ENCODE measurements around the gene RAVER2. TPM values are rescaled to one million over a fixed set of nuclear protein-coding genes. Genes with fewer than 3 reads are reported as not detected.
"Not testable (repeated sequence)": the region's sequence is repeated elsewhere in the genome, so short reads cannot be mapped to it uniquely, and the experiment has no call there.

The RAVER2 gene
- total and polyA plus RNA-seq, 2 experiments from 2014 or later = 14.1 to 28.6 TPM

DNA sequence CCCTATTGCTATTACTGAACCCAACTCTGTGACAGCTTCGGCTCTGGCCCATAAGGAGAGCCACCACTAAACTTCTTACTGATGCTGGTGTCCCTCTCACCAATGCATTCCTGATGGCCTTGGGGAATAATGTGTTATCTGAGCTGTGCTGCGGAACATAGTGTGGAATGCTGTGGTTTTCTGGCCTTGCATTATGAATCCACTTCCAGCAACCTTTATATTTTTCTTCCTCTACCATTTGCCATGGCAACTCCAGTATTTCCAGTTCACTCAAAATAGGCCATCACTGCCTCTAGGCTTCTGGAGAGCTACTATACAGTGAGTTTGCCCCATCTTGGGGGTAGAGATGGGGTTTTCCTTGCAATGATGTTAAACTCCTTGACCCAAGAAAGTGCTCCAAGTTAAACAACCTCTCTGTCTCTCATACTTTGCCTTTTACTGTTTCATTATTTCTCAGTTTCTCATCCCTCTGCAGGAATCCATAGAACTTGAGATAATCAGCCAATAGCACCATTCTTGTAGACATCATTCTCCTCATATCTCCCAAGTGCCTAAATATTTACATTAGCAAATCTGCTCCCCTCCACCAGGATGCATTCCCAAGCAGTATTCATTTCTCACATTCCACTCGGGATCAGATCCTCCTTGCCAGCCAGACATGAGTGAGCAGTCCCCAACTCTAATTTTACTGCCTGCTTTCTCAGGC, 11.1 kb upstream of the RAVER2 start:
- no peaks in the 10 kb centered on the region for H3K79me2 ChIP-seq
- no peaks in the 10 kb centered on the region for H4K20me1 ChIP-seq (ENCODE audit: insufficient read depth, poor library complexity, severe bottlenecking)
- no peaks in the 10 kb centered on the region for H3K27me3 ChIP-seq
- H3K27ac ChIP-seq = no peak overlapping the region
- no peak overlapping the region for H2AFZ ChIP-seq
- no peaks in the 10 kb centered on the region for H3K9me3 ChIP-seq (ENCODE audit: low read depth)
- no peaks in the 10 kb centered on the region for H3K9me2 ChIP-seq (replicated peaks; ENCODE audit: insufficient read depth)
- 66% methylated on average over 3 of the region's 3 CpGs for WGBS (ENCODE audit: low lambda C conversion rate, missing lambda C conversion rate)
- no peak overlapping the region for H3K4me3 ChIP-seq
- H3K4me2 ChIP-seq = no peak overlapping the region
- H3K4me1 ChIP-seq (ENCODE audit: insufficient read depth) = peaks cover 3% of the 10 kb centered on the region
- DNase-seq (ENCODE audit: low spot score) = no peak
- H3K36me3 ChIP-seq (replicated peaks; ENCODE audit: insufficient read depth, low read depth) = no peaks in the 10 kb centered on the region
- no peak for TF ChIP-seq EZH2phosphoT487 (IDR thresholded peaks at IDR 0.05; ENCODE audit: low read depth, severe bottlenecking, unreplicated experiment)
- TF ChIP-seq, protein P1, sequence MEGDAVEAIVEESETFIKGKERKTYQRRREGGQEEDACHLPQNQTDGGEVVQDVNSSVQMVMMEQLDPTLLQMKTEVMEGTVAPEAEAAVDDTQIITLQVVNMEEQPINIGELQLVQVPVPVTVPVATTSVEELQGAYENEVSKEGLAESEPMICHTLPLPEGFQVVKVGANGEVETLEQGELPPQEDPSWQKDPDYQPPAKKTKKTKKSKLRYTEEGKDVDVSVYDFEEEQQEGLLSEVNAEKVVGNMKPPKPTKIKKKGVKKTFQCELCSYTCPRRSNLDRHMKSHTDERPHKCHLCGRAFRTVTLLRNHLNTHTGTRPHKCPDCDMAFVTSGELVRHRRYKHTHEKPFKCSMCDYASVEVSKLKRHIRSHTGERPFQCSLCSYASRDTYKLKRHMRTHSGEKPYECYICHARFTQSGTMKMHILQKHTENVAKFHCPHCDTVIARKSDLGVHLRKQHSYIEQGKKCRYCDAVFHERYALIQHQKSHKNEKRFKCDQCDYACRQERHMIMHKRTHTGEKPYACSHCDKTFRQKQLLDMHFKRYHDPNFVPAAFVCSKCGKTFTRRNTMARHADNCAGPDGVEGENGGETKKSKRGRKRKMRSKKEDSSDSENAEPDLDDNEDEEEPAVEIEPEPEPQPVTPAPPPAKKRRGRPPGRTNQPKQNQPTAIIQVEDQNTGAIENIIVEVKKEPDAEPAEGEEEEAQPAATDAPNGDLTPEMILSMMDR (IDR thresholded peaks at IDR 0.05; ENCODE audit: poor library complexity) = no peak

DNA sequence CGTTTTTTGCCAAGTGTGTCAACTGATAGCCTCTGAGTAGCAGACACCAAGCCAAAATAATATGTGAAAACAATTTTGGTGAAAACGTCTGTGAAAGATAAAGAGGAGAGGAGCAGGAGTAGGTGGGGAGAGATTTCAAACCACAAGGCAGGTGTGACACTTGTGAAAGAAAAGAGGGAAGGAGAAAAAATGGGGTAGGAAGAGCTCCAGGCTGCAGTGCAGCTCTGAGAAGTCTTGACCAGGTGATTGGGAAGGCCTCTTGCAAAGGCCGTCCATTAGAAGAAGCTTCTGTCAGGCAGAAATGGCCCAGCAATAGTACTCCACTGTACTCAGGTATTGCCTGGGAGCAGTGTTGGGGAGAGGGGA, 10.6 kb upstream of the RAVER2 start:
- no peaks in the 10 kb centered on the region for H3K36me3 ChIP-seq (replicated peaks; ENCODE audit: insufficient read depth, low read depth)
- no peaks in the 10 kb centered on the region for H3K9me2 ChIP-seq (replicated peaks; ENCODE audit: insufficient read depth)
- WGBS (ENCODE audit: low lambda C conversion rate, missing lambda C conversion rate) = 53% methylated on average over 3 of the region's 3 CpGs
- H2AFZ ChIP-seq = no peak overlapping the region
- H3K79me2 ChIP-seq = no peaks in the 10 kb centered on the region
- no peak overlapping the region for H3K4me2 ChIP-seq
- no peaks in the 10 kb centered on the region for H4K20me1 ChIP-seq (ENCODE audit: insufficient read depth, poor library complexity, severe bottlenecking)
- H3K4me1 ChIP-seq (ENCODE audit: insufficient read depth) = peaks cover 3% of the 10 kb centered on the region
- H3K27me3 ChIP-seq = no peaks in the 10 kb centered on the region
- H3K27ac ChIP-seq = no peak overlapping the region
- no peak overlapping the region for H3K4me3 ChIP-seq
- H3K9me3 ChIP-seq (ENCODE audit: low read depth) = no peaks in the 10 kb centered on the region
- TF ChIP-seq EZH2 (IDR thresholded peaks at IDR 0.05; ENCODE audit: borderline replicate concordance) (no peak), EZH2phosphoT487 (IDR thresholded peaks at IDR 0.05; ENCODE audit: low read depth, severe bottlenecking, unreplicated experiment) (no peak)
- TF ChIP-seq, protein P1 (IDR thresholded peaks at IDR 0.05; ENCODE audit: poor library complexity) = no peak
- no peak for DNase-seq (ENCODE audit: low spot score)

DNA sequence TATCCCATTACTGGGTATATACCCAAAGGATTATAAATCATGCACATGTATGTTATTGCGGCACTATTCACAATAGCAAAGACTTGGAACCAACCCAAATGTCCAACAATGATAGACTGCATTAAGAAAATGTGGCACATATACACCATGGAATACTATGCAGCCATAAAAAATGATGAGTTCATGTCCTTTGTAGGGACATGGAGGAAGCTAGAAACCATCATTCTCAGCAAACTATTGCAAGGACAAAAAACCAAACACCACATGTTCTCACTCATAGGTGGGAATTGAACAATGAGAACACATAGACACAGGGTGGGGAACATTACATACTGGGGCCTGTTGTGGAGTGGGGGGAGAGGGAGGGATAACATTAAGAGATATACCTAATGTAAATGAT, 4.2 kb upstream of the RAVER2 start:
- H3K9me3 ChIP-seq (ENCODE audit: low read depth); H3K4me3 ChIP-seq; H3K27ac ChIP-seq; H3K36me3 ChIP-seq (replicated peaks; ENCODE audit: insufficient read depth, low read depth); H3K4me2 ChIP-seq; H3K27me3 ChIP-seq; H4K20me1 ChIP-seq (ENCODE audit: insufficient read depth, poor library complexity, severe bottlenecking); H2AFZ ChIP-seq; DNase-seq (ENCODE audit: low spot score); H3K4me1 ChIP-seq (ENCODE audit: insufficient read depth); H3K79me2 ChIP-seq; H3K9me2 ChIP-seq (replicated peaks; ENCODE audit: insufficient read depth): not testable (repeated sequence)
- WGBS (ENCODE audit: low lambda C conversion rate, missing lambda C conversion rate) = 91% methylated on average over 1 of the region's 1 CpG

DNA sequence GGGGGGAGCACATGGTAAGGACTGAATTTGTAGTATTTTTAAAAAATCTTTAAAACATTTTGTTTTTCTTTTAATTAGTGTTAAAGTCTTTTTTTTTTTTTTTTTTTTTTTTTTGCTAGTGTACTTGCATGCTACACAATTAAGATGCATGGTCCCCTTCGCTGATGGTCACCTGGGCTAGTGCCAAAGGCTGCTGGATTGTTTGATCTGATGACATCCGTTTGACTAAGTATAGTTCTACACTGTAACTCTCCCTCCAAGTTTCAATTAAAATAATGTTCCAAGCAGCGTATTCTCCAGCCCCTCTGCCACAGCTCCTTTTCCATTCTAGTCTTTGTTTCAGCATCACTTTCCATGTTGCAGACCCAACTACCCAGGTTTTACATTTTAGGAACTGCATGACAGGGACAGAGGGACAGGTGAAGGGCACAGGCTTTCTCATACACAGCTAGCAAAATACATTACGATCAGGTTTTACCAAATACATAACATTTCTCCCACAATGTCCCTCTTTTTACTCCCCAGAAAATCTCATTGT, 852 bp upstream of the RAVER2 start:
- TF ChIP-seq EZH2 (IDR thresholded peaks at IDR 0.05; ENCODE audit: borderline replicate concordance) = no peak
- Histone ChIP-seq H2AFZ (peak overlapping the region; percentile 96), H3K4me1 (ENCODE audit: insufficient read depth) (peaks cover 23% of the 10 kb centered on the region), H3K4me3 (peak overlapping the region; percentile 93), H3K27ac (peak overlapping the region; percentile 88), H3K9me2 (replicated peaks; ENCODE audit: insufficient read depth) (no peaks in the 10 kb centered on the region), H3K27me3 (no peaks in the 10 kb centered on the region), H3K79me2 (peaks cover 31% of the 10 kb centered on the region), H3K36me3 (replicated peaks; ENCODE audit: insufficient read depth, low read depth) (no peaks in the 10 kb centered on the region), H4K20me1 (ENCODE audit: insufficient read depth, poor library complexity, severe bottlenecking) (peaks cover 10% of the 10 kb centered on the region), H3K9me3 (ENCODE audit: low read depth) (no peaks in the 10 kb centered on the region), H3K4me2 (peak overlapping the region; percentile 88)
- 29% methylated on average over 4 of the region's 4 CpGs for WGBS (ENCODE audit: low lambda C conversion rate, missing lambda C conversion rate)
- no peak for DNase-seq (ENCODE audit: low spot score)
